Progenitor cell of endocrine pancreas (in vitro differentiated cells): Measurements from ENCODE around the gene ITGB2. TPM values are rescaled to one million over a fixed set of nuclear protein-coding genes. Genes with fewer than 3 reads are reported as not detected.

Experiments
- DNase-seq: peaks from one replicate; pipeline ENCODE4 v3.0.0; 2021; ENCODE audit warnings: low spot score; ENCODE audit not compliant: unreplicated experiment
- H3K27ac Mint-ChIP-seq: 2 replicates; pipeline ENCODE4 v1.8.0; 2021; ENCODE audit warnings: mild to moderate bottlenecking, moderate library complexity, mixed read lengths
- H3K27me3 Mint-ChIP-seq: 2 replicates; pipeline ENCODE4 v1.8.0; 2021; ENCODE audit warnings: mixed read lengths
- H3K36me3 Mint-ChIP-seq: 2 replicates; pipeline ENCODE4 v1.8.0; 2022; ENCODE audit warnings: mixed read lengths; ENCODE audit not compliant: insufficient read depth
- H3K4me1 Mint-ChIP-seq: 2 replicates; pipeline ENCODE4 v1.8.0; 2021; ENCODE audit warnings: low read depth, mixed read lengths
- H3K4me3 Mint-ChIP-seq: 2 replicates; pipeline ENCODE4 v1.8.0; 2021; ENCODE audit warnings: low read depth, mild to moderate bottlenecking, moderate library complexity, mixed read lengths
- H3K9me3 Mint-ChIP-seq: 2 replicates; pipeline ENCODE4 v1.8.0; 2021; ENCODE audit warnings: low read depth, mixed read lengths
- total RNA-seq: library from RNA; stranded (reverse); gene quantifications from 2 replicates; pipeline ENCODE4 v1.2.1, GENCODE V29; 2021
- TF ChIP-seq, protein P1 (sequence below): fragments of 200-600 bp; sonication (generic); IDR thresholded peaks from one replicate; pipeline ENCODE4 v1.5.0; 2021; ENCODE audit warnings: antibody characterized with exemption, mild to moderate bottlenecking; ENCODE audit not compliant: unreplicated experiment

ITGB2 gene
- total RNA-seq, 1 donor from 2014 or later = 0.41 TPM

- H3K36me3 Mint-ChIP-seq = no peaks in the 10 kb centered on the region
- H3K27me3 Mint-ChIP-seq = peaks cover 34% of the 10 kb centered on the region
- no peak for DNase-seq
- H3K4me3 Mint-ChIP-seq = no peak overlapping the region
- peaks cover 2% of the 10 kb centered on the region for H3K4me1 Mint-ChIP-seq
- no peaks in the 10 kb centered on the region for H3K9me3 Mint-ChIP-seq
- TF ChIP-seq, protein P1, sequence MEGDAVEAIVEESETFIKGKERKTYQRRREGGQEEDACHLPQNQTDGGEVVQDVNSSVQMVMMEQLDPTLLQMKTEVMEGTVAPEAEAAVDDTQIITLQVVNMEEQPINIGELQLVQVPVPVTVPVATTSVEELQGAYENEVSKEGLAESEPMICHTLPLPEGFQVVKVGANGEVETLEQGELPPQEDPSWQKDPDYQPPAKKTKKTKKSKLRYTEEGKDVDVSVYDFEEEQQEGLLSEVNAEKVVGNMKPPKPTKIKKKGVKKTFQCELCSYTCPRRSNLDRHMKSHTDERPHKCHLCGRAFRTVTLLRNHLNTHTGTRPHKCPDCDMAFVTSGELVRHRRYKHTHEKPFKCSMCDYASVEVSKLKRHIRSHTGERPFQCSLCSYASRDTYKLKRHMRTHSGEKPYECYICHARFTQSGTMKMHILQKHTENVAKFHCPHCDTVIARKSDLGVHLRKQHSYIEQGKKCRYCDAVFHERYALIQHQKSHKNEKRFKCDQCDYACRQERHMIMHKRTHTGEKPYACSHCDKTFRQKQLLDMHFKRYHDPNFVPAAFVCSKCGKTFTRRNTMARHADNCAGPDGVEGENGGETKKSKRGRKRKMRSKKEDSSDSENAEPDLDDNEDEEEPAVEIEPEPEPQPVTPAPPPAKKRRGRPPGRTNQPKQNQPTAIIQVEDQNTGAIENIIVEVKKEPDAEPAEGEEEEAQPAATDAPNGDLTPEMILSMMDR = no peak
- H3K27ac Mint-ChIP-seq = no peak overlapping the region
These were observed 14.3 kb upstream of the ITGB2 start for GRCh38 chr21:44934797-44935532.

DNA sequence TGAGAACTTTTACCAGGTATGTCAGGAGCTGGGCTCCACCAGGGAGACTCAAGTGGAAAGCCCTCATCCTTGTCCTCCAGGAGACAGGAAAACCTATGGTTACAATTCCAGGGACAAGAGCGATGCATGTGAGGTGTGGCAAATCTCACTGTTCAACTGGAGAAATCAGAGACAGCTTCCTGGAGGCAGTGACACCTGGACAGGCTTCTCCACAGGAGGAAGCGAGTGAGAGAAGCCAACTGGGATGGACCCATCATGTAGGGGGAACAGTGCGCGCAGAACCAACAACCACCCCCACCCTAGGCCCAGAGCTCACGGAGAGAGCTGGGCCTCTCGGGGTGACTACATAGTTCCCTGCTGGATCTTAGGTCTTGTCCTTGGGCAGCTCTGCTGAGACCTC is 13.6 kb upstream of the ITGB2 start:
- no peaks in the 10 kb centered on the region for H3K9me3 Mint-ChIP-seq

DNA sequence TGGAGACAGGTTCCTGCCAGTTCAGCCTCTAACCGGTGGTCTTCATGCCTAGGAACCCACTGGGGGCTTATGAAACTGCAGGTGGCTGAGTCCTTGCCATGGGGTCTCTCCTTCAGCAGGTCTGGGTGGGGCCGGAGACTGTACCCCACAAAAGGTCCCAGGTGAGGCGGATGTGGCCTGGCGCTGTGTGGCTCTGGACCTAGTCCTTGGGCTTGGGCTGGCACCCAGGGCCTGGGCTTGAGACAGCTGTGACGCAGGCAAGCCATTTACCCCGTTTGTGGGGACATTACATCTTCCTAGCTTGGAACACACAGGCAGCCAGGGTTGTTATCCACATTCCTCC is 13.2 kb upstream of the ITGB2 start:
- H3K27me3 Mint-ChIP-seq = peaks cover 45% of the 10 kb centered on the region
- TF ChIP-seq, protein P1 = no peak

More for the DNA sequence above, 13.6 kb upstream of the ITGB2 start:
- Mint-ChIP-seq H3K4me1 (peaks cover 2% of the 10 kb centered on the region), H3K27ac (no peak overlapping the region), H3K27me3 (peaks cover 41% of the 10 kb centered on the region), H3K36me3 (no peaks in the 10 kb centered on the region), H3K4me3 (no peak overlapping the region)
- no peak for DNase-seq
- TF ChIP-seq, protein P1 = no peak

DNA sequence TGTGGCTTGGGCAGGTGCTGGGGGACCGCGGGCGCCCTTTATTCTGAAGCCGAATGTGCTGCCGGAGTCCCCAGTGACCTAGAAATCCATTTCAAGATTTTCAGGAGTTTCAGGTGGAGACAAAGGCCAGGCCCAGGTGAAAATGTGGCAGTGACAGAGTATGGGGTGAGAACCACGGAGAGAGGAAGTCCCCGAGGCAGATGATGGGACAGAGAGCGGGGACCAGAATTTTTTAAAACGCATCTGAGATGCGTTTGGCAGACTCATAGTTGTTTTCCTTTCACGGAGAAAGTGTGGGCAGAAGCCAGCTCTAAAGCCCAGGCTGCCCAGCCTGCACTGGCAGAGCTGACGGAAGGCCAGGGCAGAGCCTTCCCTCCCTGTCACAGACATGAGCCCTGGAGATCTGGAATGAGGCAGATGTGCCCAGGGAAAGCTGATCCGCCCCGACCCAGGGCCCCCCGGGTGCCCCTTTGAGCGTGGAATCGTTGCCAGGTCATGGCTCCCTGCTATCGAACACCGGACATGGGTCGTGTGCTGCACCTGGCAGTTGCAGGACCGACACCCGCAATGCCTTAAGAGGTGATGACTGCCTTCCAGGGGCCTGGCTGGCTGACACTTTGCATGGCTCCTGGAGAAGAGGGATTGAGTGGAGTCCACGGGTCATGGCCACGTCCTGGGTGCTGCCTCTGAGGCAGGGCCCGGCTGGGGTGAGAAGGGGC is 12.7 kb upstream of the ITGB2 start:
- H3K27me3 Mint-ChIP-seq = peaks cover 49% of the 10 kb centered on the region
- no peak overlapping the region for H3K4me3 Mint-ChIP-seq
- no peak for DNase-seq
- no peaks in the 10 kb centered on the region for H3K36me3 Mint-ChIP-seq
- H3K4me1 Mint-ChIP-seq = no peaks in the 10 kb centered on the region
- TF ChIP-seq, protein P1 = no peak
- no peak overlapping the region for H3K27ac Mint-ChIP-seq
- no peaks in the 10 kb centered on the region for H3K9me3 Mint-ChIP-seq

More for the DNA sequence above, 13.2 kb upstream of the ITGB2 start:
- no peaks in the 10 kb centered on the region for H3K4me1 Mint-ChIP-seq
- no peak overlapping the region for H3K27ac Mint-ChIP-seq
- no peak for DNase-seq
- H3K36me3 Mint-ChIP-seq = no peaks in the 10 kb centered on the region
- no peak overlapping the region for H3K4me3 Mint-ChIP-seq
- H3K9me3 Mint-ChIP-seq = no peaks in the 10 kb centered on the region

GRCh38 chr21:44932408-44933181 is 11.9 kb upstream of the ITGB2 start:
- H3K4me3 Mint-ChIP-seq = no peak overlapping the region
- H3K4me1 Mint-ChIP-seq = peaks cover 3% of the 10 kb centered on the region
- H3K27ac Mint-ChIP-seq = no peak overlapping the region
- H3K27me3 Mint-ChIP-seq = peaks cover 54% of the 10 kb centered on the region
- no peaks in the 10 kb centered on the region for H3K36me3 Mint-ChIP-seq
- DNase-seq = no peak
- TF ChIP-seq, protein P1 = peak; percentile 45
- no peaks in the 10 kb centered on the region for H3K9me3 Mint-ChIP-seq
